Glomerular visceral epithelial cell (primary cell): ENCODE measurements around the gene SMTN.

Experiments used
- DNase-seq: peaks from one replicate; pipeline ENCODE4 v3.0.0-alpha.2; 2016; ENCODE audit errors: extremely low spot score

The SMTN gene

DNA sequence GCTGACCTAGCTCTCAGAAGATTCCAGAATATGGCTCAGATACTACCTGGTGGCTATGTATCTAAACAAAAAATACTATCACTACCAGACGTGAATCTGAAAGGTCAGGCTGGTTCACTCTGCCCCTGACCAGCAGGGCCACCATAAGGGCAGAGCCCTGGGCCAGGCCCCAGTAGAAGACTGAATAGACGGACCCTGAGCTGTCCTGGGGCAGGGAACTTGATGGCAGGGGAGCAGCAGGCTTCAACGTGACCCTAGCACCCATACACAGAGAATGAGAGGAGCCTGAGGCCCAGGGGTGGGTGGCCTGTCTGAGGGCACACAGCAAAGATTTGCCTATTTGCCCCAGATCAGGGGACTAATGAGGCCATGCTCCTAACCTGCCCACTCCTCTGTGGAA lies 72.2 kb downstream of the SMTN start:
- DNase-seq, result no peak
